Measurements from ENCODE around the gene CFAP161.

Gene CFAP161

DNA sequence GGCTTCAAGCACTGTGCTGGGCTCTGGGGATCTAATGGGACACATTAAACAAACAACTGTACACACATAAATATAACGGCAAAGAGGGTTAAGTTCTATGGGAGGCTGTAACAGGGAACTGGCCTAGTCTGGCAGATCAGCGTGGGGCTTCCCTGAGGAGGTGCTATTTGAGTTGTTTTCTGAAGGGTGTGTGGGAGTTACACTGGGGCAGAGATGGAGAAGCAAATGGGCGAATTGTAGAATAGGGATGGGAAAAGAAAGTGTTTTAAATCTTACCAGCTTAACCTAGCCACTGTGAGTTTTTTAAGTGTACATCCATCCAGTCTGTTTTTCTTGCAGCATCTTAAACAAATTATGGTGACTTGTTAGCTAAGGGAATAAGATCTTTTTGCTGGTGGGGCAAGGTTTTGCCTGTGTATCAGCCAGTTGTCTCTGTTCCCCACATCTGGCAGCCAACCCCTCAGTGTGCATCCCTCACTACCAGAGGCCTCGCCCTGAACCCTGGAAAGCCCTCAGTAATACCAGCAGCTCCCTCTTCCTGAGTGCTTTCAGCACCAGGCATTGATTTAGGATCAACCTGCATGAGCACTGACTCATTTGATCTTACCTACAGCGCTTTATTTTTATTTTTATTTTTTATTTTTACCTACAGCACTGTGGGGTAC is 51.7 kb downstream of the CFAP161 start:
- DNase-seq, result no peak

DNA sequence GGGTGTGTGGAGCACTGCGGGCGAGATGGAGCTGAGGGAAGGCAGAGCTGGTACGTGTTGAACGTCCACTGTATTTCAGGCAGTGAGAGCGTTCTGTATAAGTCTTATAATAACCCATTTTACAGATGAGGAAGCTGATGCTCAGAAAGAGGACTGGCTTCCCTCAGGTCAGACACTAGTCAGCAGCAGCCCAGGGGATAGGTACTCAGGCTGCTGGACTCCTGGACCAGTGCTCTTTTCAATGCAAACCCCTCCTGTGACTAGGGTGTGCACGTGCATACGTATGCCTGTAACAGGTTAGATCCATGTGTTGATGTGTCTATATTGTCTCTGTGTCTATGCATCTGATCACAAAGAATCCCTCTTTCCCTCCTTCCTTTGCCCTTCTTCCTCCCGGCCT is 54.3 kb downstream of the CFAP161 start:
- no peak for DNase-seq

DNA sequence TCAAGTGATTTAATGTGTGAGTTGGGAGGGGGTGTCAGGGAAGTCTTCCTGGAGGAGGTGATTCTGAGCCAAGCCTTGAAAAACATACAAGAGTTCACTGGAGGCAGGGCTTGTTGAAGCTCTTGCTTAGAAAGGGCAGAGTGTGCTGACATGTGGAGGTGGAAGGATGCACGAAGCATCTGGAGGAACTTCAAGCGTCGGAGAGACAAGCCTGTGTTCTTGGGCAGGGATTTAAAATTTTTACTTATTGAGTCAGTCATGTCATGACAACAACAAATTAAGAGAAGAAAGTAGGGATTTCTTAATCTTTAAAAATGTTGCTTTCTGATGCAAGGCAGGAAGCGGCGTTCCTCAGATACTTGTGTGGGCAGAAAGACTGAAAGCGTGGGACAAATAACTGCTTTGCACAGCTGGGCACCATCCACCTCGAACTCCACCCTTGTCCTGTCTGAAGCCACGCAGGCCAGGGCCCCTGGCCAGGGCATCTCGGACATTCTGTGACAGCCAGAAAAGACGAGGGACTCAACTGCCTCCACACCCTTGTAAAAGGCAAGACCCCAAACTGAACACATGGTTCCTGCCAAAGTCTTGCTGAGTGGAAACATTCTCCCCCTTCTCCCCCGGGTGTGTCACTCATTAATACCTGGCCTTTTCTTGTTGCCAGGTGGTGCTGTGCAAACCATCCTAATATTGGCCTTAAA is 55.7 kb downstream of the CFAP161 start:
- DNase-seq, result no peak

DNA sequence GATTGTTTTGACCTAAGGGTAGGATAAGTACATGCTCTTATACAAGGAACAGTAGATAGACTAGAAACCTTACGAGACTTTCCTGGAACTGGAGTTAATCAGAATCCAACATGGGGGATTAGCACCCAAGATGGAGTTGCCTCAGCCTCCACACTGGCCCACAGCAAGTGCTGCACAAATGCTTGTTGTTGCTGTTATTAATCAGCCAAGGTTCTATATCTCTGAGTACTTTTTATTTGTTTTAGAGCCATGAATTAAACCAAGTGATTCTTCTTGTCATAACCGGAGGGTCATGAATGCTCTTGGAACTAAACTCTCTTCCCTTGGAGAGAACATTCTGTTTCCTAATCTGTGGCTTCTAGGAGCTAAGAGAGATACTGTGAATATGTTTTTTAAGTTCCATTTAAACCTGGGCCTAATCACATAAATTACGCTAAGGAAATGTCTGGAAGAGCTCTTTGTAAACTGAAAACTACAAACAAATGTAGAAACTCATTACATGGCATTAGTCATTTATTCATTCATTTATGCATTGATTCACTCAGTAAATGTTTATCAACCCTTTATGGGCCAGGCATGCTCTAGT is 56.9 kb downstream of the CFAP161 start:
- no peak for DNase-seq

DNA sequence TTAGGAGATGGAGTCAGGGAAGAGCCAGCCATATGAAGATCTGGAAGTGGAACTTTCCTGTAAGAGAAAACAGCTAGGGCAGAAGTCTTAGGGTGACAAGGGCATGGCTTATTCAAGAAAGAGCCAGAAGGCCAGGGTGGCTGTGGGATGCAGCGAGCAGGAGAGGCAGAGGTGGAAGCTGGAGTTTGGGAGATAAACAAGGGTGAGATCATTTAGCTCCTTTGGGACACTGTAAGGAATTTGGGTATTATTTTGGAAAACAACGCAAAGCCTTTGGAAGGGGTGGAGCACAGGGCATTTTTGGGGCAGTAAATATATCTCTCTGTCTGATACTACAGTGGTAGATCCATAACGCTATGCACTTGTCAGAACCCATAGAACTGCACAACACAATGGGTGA is 57.6 kb downstream of the CFAP161 start:
- DNase-seq, result no peak

DNA sequence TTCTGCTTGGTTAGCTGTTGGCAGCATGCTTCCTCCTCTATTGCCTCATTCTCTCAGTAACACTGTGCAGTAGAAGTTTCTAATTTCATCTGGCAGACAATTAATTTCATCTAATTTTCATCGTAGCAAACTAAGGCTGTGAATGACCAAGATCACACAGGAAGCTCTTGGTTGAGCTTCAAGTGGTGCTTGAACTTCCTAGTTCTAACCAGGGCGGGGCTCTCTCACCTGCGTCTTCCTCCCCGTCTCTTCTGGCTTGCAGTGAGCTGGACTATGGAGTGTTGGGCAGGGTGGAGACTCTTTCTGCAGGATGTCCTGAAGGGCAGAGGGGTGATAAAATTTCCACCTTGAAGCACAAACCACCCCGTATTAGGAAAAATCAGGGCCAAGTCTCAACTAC is 60.7 kb downstream of the CFAP161 start:
- DNase-seq, result no peak

DNA sequence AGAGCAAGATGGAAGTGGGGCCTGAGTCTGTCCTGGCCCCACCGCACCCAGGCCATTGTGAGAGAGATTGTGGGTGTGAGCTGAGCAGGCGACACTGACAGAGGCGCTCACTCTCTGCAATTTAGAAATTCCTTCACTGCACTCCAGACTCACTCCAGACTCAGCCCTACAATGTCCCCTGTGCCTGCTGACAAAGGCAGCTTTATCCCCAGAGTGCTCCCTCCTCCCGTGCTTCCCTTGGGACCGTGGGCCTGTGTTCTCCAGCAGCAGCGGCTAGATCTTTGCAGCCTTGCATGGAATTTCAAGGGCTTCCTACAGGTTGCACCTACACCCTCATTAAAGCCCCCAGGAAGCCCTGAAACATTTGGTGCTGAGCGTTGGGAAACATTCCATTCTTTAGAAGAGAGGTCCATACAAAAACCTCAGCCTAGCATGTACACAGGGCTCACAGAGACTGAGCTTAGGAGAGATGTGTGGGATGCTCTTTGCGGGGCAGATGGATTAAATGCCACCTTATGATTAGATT is 61.3 kb downstream of the CFAP161 start:
- DNase-seq, result no peak

DNA sequence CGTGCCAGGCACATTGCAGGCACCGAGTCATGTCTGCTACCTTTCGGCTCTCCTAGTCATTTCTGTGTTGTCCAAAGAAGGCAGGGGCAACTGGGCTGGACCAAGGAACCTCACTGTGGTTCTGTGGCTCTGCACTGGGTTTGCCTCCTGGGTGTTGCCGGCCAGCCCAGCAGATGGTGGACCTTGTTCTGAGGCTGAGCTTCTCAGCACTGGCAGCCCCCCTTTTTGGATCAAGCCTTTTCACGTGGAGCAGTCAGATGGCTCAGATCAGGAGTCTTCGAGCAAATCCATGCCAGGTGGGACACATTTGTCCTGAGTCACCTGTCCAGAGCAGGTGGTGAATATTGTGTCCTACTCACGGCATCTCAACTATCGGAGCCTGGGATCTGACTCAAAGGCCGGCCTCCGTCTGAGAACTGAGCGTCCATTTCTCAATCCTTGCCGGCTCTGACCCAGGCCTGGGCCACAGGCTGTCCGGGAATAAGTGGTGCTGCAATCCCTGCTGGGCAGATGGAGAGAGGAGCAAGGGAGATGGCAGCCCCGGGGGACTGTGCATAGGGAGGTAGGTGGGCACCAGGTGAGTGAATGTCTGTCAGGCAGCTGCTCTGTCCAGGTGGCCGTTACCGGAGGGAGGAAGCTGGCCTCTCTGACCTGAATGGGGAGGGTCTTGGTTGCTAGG is 62.6 kb downstream of the CFAP161 start, which contains the start of gene IL16:
TSS of gene IL16 (plus strand) at position 304 of the 679 bp plus-strand sequence. CDS start 28,521 bp downstream, outside the sequence.
- no peak for DNase-seq

DNA sequence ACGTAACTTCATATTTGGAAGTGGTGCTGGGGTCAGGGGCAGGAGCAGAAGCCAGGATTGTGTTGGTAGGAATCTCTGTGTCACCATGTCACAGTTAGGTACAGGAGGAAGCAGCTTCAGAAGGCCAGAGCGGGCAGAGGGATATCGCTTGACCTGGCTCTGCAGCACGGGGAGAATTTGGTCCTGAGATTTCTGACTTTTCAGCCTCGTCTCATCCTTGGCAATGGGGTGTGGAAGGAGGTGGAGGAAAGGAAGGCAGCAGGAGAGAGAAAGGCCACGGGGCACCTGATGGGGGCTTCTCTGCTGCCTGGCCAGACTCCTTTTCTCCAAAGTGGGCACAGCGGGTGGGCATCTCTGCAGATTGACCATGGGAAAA is 63.2 kb downstream of the CFAP161 start:
- DNase-seq, result no peak

DNA sequence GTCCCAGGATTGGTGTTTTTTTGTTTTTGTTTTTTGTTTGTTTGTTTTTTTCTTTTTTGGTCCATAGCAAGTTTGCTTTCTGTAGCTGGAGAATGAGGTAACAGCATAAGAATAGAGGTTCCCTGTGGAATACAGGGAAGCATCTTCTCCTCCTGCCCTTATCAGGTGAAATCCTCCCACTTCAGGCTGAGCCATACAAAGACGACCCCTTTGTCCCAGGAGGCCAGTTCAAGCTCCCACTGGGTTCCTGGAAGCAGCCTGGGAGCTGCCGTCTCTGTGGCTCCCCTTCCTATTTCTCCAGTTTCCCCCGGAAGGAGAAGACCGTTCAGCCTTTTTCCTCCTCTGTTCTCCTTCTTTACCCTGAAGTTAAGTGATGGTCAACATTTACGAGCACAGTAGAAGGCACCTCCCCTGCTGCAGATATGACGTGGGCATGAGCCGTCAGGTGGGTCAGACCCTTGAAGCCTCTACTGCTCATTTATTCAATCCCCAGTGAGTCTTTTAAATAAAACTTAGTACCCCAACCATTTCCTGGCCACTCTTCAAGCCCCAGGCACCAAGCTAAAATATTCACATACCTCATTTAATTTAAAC is 63.7 kb downstream of the CFAP161 start:
- DNase-seq, result no peak

Measured in NCI-H1694 treated with DMSO at 0.1 percent for 48 hours (cell line).